ENCODE results near the gene MRPS22. TPM values are rescaled to one million over a fixed set of nuclear protein-coding genes. Genes with fewer than 3 reads are reported as not detected.

MRPS22 gene
- total and polyA plus RNA-seq, 9 donors, result 43.3 to 64.7 (median 48.3) TPM

DNA sequence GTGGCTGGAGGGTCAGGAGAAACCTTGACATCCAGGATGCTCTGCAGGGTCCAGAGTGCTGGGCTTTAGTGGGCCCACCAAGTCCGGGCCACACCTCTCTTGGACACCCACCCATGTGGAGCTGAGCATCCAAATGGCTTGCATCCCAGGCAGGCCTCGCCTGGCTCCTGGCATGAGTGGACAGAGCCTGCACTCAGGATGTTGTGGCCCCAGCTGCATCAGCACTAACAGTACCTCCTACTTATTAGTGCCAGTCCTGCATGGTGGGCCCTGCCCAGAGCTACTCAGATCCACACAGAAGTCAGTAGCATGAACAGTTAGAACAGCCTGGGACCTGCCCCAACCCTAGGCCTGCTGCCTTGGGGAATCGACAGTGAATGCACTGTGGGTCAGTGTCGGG is 42.2 kb upstream of the MRPS22 start:
- no peak overlapping the region for H3K27ac ChIP-seq (ENCODE audit: low read length)
- H3K36me3 ChIP-seq (ENCODE audit: control insufficient read depth, insufficient read depth, low read length), result no peaks in the 10 kb centered on the region
- no peaks in the 10 kb centered on the region for H3K9me3 ChIP-seq (replicated peaks; ENCODE audit: control insufficient read depth, low read depth, low read length)
- no peaks in the 10 kb centered on the region for H3K4me1 ChIP-seq (ENCODE audit: control insufficient read depth, insufficient read depth, low read length)
- no peak for DNase-seq
- no peak overlapping the region for H3K4me3 ChIP-seq (ENCODE audit: low read length)
- no peaks in the 10 kb centered on the region for H3K27me3 ChIP-seq (ENCODE audit: control insufficient read depth, insufficient read depth, low read length)
- 91% methylated on average over 4 of the region's 4 CpGs for WGBS (ENCODE audit: insufficient coverage)

DNA sequence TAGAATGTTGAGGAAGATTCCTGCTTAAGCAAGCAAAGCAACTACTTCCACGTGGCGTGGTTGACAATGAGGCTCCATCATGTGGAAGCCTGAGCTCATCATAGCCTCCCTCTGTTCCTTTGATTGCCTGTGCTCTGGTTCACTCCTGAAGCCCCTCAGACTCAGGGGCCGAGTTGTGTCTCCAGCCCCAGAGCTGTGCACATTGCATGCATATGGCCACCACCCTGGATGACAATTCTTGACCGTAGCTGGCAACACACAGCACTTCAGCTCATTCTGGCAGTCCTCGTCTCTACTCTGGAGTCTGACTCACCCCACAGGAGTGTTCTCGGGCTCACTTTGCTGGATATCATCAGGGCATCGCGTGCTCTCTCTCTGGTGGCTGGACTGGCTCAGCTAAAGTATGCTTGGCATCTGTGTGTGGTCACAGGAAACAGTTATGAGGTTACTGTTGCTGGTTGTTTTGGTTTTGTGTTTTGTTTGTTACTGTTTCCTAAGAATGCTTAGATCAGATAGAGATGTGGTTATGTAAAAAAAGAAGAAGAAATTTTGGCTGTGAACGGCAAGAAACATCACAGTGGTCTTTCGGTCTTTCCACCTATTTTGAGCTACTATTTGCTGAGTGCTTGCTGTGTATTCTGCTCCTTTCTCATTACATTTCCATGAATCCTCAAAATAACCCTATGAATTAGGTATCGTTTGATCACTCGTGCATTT is 41.6 kb upstream of the MRPS22 start:
- 71% methylated on average over 6 of the region's 12 CpGs for WGBS (ENCODE audit: insufficient coverage)
- H3K4me3 ChIP-seq (ENCODE audit: low read length), result no peak overlapping the region

DNA sequence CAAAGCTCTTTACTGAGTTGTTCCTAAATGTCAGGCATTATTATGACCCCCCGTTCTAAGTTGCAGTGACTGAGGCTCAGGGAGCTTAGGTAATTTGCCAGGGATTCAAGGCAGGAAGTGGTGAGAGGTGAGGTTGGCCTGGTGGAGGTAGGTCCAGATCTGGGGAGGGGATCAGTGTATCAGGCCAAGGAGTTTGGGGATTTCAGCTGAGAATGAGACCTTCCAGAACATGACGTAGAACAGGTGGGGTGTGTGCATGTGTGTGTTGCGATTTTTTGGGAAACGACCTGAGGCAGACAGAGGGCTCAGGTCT is 41.1 kb upstream of the MRPS22 start:
- no peak for DNase-seq
- H3K27ac ChIP-seq (ENCODE audit: low read length), result no peak overlapping the region
- no peaks in the 10 kb centered on the region for H3K27me3 ChIP-seq (ENCODE audit: control insufficient read depth, insufficient read depth, low read length)
- no peak overlapping the region for H3K4me3 ChIP-seq (ENCODE audit: low read length)
- no peaks in the 10 kb centered on the region for H3K4me1 ChIP-seq (ENCODE audit: control insufficient read depth, insufficient read depth, low read length)
- no peaks in the 10 kb centered on the region for H3K36me3 ChIP-seq (ENCODE audit: control insufficient read depth, insufficient read depth, low read length)
- H3K9me3 ChIP-seq (replicated peaks; ENCODE audit: control insufficient read depth, low read depth, low read length), result no peaks in the 10 kb centered on the region
- 44% methylated on average over 1 of the region's 4 CpGs for WGBS (ENCODE audit: insufficient coverage)

More for the DNA sequence above, 41.6 kb upstream of the MRPS22 start:
- H3K27me3 ChIP-seq (ENCODE audit: control insufficient read depth, insufficient read depth, low read length), result no peaks in the 10 kb centered on the region
- H3K4me1 ChIP-seq (ENCODE audit: control insufficient read depth, insufficient read depth, low read length), result no peaks in the 10 kb centered on the region
- no peaks in the 10 kb centered on the region for H3K36me3 ChIP-seq (ENCODE audit: control insufficient read depth, insufficient read depth, low read length)
- no peak for DNase-seq
- H3K27ac ChIP-seq (ENCODE audit: low read length), result no peak overlapping the region
- H3K9me3 ChIP-seq (replicated peaks; ENCODE audit: control insufficient read depth, low read depth, low read length), result no peaks in the 10 kb centered on the region

DNA sequence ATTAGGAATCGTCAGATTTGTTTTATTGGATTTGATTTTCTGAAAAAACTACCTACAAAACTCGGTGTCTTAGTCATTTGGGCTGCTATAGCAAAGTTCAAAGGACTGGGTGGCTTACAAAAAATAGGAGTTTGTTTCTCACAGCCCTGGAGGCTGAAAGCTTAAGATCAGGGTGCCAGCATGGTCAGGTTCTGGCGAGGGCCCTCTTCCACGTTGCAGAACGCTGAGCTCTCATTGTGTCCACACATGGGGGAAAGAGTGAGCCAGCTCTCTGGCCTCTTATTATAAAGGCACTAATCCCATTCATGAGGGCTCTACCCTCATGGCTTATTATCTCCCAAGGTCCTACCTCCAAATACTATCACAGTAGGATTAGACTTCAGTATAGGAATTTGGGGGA is 40.6 kb upstream of the MRPS22 start:
- no peaks in the 10 kb centered on the region for H3K4me1 ChIP-seq (ENCODE audit: control insufficient read depth, insufficient read depth, low read length)
- no peaks in the 10 kb centered on the region for H3K36me3 ChIP-seq (ENCODE audit: control insufficient read depth, insufficient read depth, low read length)
- no peak overlapping the region for H3K4me3 ChIP-seq (ENCODE audit: low read length)
- DNase-seq, result no peak
- no peak overlapping the region for H3K27ac ChIP-seq (ENCODE audit: low read length)
- H3K27me3 ChIP-seq (ENCODE audit: control insufficient read depth, insufficient read depth, low read length), result no peaks in the 10 kb centered on the region
- WGBS (ENCODE audit: insufficient coverage), result 84% methylated on average over 3 of the region's 5 CpGs
- H3K9me3 ChIP-seq (replicated peaks; ENCODE audit: control insufficient read depth, low read depth, low read length), result no peaks in the 10 kb centered on the region

DNA sequence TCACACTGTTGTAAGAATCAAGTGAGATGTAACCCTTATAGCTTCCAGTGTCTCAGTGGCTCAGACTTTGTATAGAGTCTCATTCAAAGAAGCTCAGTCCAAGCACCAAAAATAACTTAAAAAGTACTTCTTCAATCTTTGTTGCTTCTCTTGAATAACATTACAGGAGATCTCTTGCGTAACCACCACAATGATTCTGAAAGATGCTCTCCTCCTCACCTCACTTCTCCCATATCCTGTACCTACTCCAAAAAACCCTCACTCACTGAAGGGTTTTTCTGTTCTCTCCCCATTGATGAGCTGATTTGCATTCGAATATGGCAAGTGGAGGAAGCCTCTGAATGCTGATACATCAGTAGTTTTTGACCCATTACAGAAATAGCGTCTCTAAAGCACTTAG is 39.4 kb upstream of the MRPS22 start:
- no peak overlapping the region for H3K27ac ChIP-seq (ENCODE audit: low read length)
- no CpG with 5 or more reads among the region's 3 CpGs for WGBS (ENCODE audit: insufficient coverage)
- no peaks in the 10 kb centered on the region for H3K4me1 ChIP-seq (ENCODE audit: control insufficient read depth, insufficient read depth, low read length)
- H3K36me3 ChIP-seq (ENCODE audit: control insufficient read depth, insufficient read depth, low read length), result no peaks in the 10 kb centered on the region
- no peaks in the 10 kb centered on the region for H3K27me3 ChIP-seq (ENCODE audit: control insufficient read depth, insufficient read depth, low read length)
- no peak overlapping the region for H3K4me3 ChIP-seq (ENCODE audit: low read length)
- DNase-seq, result no peak
- no peaks in the 10 kb centered on the region for H3K9me3 ChIP-seq (replicated peaks; ENCODE audit: control insufficient read depth, low read depth, low read length)

DNA sequence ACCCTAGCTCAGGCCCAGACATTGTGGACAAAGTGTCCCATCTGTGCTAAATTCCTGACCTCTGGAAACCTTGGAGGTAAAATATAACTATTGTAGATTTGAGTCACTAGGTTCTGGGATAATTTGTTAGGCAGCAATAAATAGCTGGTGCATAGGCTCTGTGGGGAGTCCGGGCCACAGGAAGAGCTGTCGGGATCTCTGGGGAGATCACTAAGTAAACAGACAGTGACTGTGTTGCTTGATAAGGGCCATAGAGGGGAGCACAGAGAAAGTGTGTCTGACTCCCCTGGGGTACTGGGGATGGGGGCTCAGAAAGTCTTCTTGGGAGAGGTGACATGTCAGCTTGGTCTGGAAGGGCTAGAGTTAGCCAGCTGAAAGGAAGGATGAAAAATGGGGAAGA is 37.7 kb upstream of the MRPS22 start:
- WGBS (ENCODE audit: insufficient coverage), result 73% methylated on average over 2 of the region's 2 CpGs
- H3K27ac ChIP-seq (ENCODE audit: low read length), result no peak overlapping the region
- H3K27me3 ChIP-seq (ENCODE audit: control insufficient read depth, insufficient read depth, low read length), result no peaks in the 10 kb centered on the region
- no peaks in the 10 kb centered on the region for H3K9me3 ChIP-seq (replicated peaks; ENCODE audit: control insufficient read depth, low read depth, low read length)
- no peaks in the 10 kb centered on the region for H3K36me3 ChIP-seq (ENCODE audit: control insufficient read depth, insufficient read depth, low read length)
- no peaks in the 10 kb centered on the region for H3K4me1 ChIP-seq (ENCODE audit: control insufficient read depth, insufficient read depth, low read length)
- no peak for DNase-seq
- H3K4me3 ChIP-seq (ENCODE audit: low read length), result no peak overlapping the region

DNA sequence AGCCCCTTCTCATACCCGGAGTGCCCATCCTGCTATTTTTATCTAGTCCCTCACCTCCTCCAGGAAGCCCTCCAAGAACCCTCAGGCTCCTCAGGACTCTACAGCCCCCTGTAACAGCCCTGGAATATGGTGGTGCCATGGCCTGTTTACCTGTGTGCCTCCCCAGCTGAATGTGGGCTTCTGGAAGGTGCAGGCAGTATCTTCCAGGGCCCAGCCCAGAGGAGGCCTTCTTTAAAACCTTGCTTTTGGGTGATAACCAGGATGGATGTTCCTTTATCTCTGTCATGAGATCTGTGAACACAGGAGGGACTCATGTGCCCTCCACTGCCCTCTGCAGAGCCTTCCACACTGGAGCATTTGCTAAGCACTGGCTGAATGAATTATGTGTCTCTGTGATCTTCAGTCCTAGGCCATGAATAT is 36.7 kb upstream of the MRPS22 start:
- Histone ChIP-seq H3K36me3 (ENCODE audit: control insufficient read depth, insufficient read depth, low read length) (no peaks in the 10 kb centered on the region), H3K9me3 (replicated peaks; ENCODE audit: control insufficient read depth, low read depth, low read length) (no peaks in the 10 kb centered on the region), H3K4me1 (ENCODE audit: control insufficient read depth, insufficient read depth, low read length) (no peaks in the 10 kb centered on the region), H3K27me3 (ENCODE audit: control insufficient read depth, insufficient read depth, low read length) (no peaks in the 10 kb centered on the region), H3K4me3 (ENCODE audit: low read length) (no peak overlapping the region), H3K27ac (ENCODE audit: low read length) (no peak overlapping the region)
- WGBS (ENCODE audit: insufficient coverage), result 100% methylated on average over 1 of the region's 1 CpG
- no peak for DNase-seq

DNA sequence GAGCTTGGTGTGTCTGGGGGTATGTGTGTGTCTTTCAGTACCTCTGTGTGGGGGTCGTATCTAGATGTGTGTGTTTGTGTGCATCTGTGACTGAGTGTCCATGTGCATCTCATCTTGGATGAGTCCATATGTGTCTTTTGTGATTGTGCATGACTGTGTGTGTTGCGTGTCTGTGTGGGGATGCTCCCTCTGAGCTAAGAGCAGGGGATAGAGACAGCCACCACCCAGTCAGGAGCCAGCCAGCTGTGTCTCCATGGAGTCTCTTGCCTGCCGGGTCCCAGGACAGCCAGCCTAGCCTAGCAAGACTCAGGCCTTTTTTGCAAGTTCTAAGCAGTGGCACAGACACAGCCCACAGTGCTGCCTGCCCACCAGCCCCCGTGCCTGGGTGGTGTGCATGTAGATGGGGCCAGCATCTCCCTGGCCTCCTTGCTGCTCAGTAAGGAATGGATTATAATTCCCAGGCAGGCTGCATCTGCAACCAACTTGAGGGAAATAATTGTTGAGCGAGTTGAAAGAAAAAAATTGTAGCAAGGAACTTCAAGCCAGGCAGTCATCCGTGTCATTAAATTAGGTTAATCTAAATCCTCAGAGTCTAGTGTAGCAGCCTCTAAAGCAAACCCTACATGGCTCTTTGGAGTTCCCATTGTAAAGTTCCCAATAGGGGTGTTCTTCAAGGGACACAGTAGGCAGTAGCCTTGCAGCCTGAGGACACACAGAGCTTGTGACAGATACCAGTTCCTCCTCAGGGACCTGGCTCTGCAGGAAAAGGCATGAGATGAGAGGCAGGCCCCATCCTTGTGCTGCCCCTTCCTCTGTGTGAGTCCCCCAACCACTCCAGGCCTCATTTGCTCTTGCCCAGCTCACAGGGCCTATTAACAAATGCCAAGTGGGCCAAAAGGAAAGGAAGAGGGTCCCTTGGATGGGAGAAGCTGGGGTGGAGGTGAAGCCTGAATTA is 35.9 kb upstream of the MRPS22 start:
- 76% methylated on average over 6 of the region's 6 CpGs for WGBS (ENCODE audit: insufficient coverage)
- no peak for DNase-seq
- H3K4me1 ChIP-seq (ENCODE audit: control insufficient read depth, insufficient read depth, low read length), result no peaks in the 10 kb centered on the region
- no peak overlapping the region for H3K27ac ChIP-seq (ENCODE audit: low read length)
- H3K36me3 ChIP-seq (ENCODE audit: control insufficient read depth, insufficient read depth, low read length), result no peaks in the 10 kb centered on the region
- H3K4me3 ChIP-seq (ENCODE audit: low read length), result no peak overlapping the region
- no peaks in the 10 kb centered on the region for H3K9me3 ChIP-seq (replicated peaks; ENCODE audit: control insufficient read depth, low read depth, low read length)
- H3K27me3 ChIP-seq (ENCODE audit: control insufficient read depth, insufficient read depth, low read length), result no peaks in the 10 kb centered on the region

DNA sequence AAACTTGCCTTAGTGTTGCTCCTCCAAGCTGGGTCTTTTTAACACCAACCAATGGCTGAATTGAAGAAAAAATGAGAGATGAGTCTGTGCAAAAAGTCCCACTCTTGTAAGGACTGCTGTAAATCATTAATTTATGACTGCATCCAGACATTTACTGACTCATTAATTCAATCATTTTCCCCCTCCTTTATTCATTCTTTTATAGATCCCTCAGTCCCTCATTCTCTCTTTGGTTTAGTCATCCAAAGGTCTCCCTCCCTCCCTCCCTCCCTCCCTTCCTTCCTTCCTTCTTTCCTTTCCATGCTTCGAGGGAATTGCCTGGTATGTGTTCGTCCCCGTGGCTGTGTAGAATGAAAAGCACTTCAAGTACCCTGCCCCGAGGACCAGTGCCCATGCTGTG is 35.3 kb upstream of the MRPS22 start:
- Histone ChIP-seq H3K27me3 (ENCODE audit: control insufficient read depth, insufficient read depth, low read length) (no peaks in the 10 kb centered on the region), H3K27ac (ENCODE audit: low read length) (no peak overlapping the region), H3K4me1 (ENCODE audit: control insufficient read depth, insufficient read depth, low read length) (no peaks in the 10 kb centered on the region), H3K36me3 (ENCODE audit: control insufficient read depth, insufficient read depth, low read length) (no peaks in the 10 kb centered on the region), H3K9me3 (replicated peaks; ENCODE audit: control insufficient read depth, low read depth, low read length) (no peaks in the 10 kb centered on the region), H3K4me3 (ENCODE audit: low read length) (no peak overlapping the region)
- 29% methylated on average over 4 of the region's 4 CpGs for whole genome bisulfite sequencing (ENCODE audit: insufficient coverage)
- no peak for DNase-seq

DNA sequence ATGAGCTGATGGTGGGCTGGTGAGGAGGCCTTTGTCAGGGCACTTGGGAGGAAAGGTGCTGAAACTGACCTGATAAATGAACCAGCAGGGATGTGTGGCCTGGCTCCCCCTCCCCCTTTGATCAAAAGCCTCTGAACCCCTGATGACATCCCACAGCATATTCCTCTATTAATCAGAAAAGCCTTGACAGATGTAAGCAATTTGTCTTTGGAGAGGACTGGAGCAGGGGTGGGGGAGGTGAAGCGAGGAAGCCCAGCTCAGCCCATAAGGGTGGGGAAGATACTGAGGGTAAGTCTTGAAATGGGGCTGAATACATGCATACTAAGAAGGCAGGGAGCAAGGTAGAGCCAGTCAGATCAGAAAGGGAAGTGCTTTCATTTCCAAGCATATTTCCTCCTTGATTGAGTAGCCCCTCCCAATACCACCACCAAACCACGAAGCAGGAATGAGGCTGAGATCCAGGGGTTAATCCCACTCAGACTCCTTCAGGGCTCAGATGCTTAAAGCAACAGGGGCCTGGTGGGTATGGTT is 34.7 kb upstream of the MRPS22 start:
- Histone ChIP-seq H3K27me3 (ENCODE audit: control insufficient read depth, insufficient read depth, low read length) (no peaks in the 10 kb centered on the region), H3K27ac (ENCODE audit: low read length) (no peak overlapping the region), H3K36me3 (ENCODE audit: control insufficient read depth, insufficient read depth, low read length) (no peaks in the 10 kb centered on the region), H3K4me3 (ENCODE audit: low read length) (no peak overlapping the region), H3K9me3 (replicated peaks; ENCODE audit: control insufficient read depth, low read depth, low read length) (no peaks in the 10 kb centered on the region), H3K4me1 (ENCODE audit: control insufficient read depth, insufficient read depth, low read length) (no peaks in the 10 kb centered on the region)
- WGBS (ENCODE audit: insufficient coverage), result 20% methylated on average over 1 of the region's 2 CpGs
- no peak for DNase-seq
